CD4-positive, alpha-beta memory T cell (primary cell): Measurements from ENCODE around the gene SERPINA3. TPM values are rescaled to one million over a fixed set of nuclear protein-coding genes. Genes with fewer than 3 reads are reported as not detected.

Experiments
- CTCF ChIA-PET: fragments of 350-600 bp; sonication (Branson Sonifier 250); formaldehyde crosslinking; loops from one replicate; lab custom pipeline; 2021; ENCODE audit warnings: inconsistent platforms; ENCODE audit not compliant: partially characterized antibody; lab: Charles Lee
- POLR2A ChIA-PET: fragments of 350-600 bp; sonication (Branson Sonifier 250); formaldehyde crosslinking; loops from one replicate; lab custom pipeline; 2021; ENCODE audit not compliant: partially characterized antibody; lab: Charles Lee
- DNase-seq, 5 donors: peaks; one replicate each; pipeline versions ENCODE4 v3.0.0 to v3.0.0-alpha.2; 2020 to 2022; ENCODE audit warnings: mixed read lengths in 1 of 5
- H3K27ac ChIP-seq: one replicate; pipeline ENCODE4 v1.7.0; 2013; ENCODE audit warnings: low read depth, low read length
- H3K27me3 ChIP-seq: 2 replicates; pipeline ENCODE4 v1.7.0; 2013; ENCODE audit warnings: mild to moderate bottlenecking, low read length, moderate library complexity; ENCODE audit not compliant: insufficient read depth
- H3K36me3 ChIP-seq: 2 replicates; pipeline ENCODE4 v1.7.0; 2013; ENCODE audit warnings: mild to moderate bottlenecking, low read length, moderate library complexity; ENCODE audit not compliant: insufficient read depth
- H3K4me1 ChIP-seq: 2 replicates; pipeline ENCODE4 v1.7.0; 2013; ENCODE audit warnings: mild to moderate bottlenecking, low read length, moderate library complexity; ENCODE audit not compliant: insufficient read depth
- H3K4me3 ChIP-seq, 2 donors: one replicate each; pipeline ENCODE4 v1.7.0; 2013; ENCODE audit warnings: low read length in 2 of 2, mild to moderate bottlenecking in 1 of 2
- H3K9me3 ChIP-seq, 2 donors: one replicate each; pipeline ENCODE4 v1.7.0; 2013; ENCODE audit warnings: low read length in 2 of 2, control low read depth in 1 of 2; ENCODE audit not compliant: control insufficient read depth in 1 of 2
- H3K27ac Mint-ChIP-seq, 7 donors: one replicate each; pipeline ENCODE4 v1.8.0; 2020 to 2021; ENCODE audit warnings: mixed read lengths in 7 of 7, mild to moderate bottlenecking in 6 of 7, inconsistent platforms in 3 of 7, moderate library complexity in 3 of 7
- H3K27me3 Mint-ChIP-seq, 2 donors: one replicate each; pipeline ENCODE4 v1.8.0; 2020 to 2021; ENCODE audit warnings: mixed read lengths in 2 of 2
- H3K36me3 Mint-ChIP-seq, 2 donors: one replicate each; pipeline ENCODE4 v1.8.0; 2020 to 2021; ENCODE audit warnings: mixed read lengths in 2 of 2, inconsistent platforms in 1 of 2, mild to moderate bottlenecking in 1 of 2
- H3K4me1 Mint-ChIP-seq, 4 donors: one replicate each; pipeline ENCODE4 v1.8.0; 2020 to 2021; ENCODE audit warnings: mixed read lengths in 4 of 4, mild to moderate bottlenecking in 1 of 4
- H3K4me3 Mint-ChIP-seq, 8 donors: one replicate each; pipeline ENCODE4 v1.8.0; 2020 to 2021; ENCODE audit warnings: mixed read lengths in 8 of 8, mild to moderate bottlenecking in 7 of 8, moderate library complexity in 6 of 8, inconsistent platforms in 3 of 8
- H3K9me3 Mint-ChIP-seq, 8 donors: one replicate each; pipeline ENCODE4 v1.8.0; 2020 to 2021; ENCODE audit warnings: mixed read lengths in 8 of 8, mild to moderate bottlenecking in 5 of 8, inconsistent platforms in 3 of 8, moderate library complexity in 1 of 8
- intact Hi-C: fragments of 100-400 bp; cut with micrococcal nuclease; formaldehyde crosslinking; loops from one replicate; pipeline ENCODE4 v1.15.1; 2023
- polyA plus RNA-seq, 2 donors: library from polyadenylated mRNA; unstranded; fragments of 300-500 nt; fragmentation: Illumina TruSeq; gene quantifications; one replicate each; pipeline ENCODE4 v1.2.3, GENCODE V29; 2021
- total RNA-seq, 2 experiments: library from RNA; stranded (reverse); gene quantifications; one replicate each; pipeline ENCODE4 v1.2.3, GENCODE V29; 2021

The SERPINA3 gene
- total and polyA plus RNA-seq, 4 experiments from 2014 or later: not detected

DNA sequence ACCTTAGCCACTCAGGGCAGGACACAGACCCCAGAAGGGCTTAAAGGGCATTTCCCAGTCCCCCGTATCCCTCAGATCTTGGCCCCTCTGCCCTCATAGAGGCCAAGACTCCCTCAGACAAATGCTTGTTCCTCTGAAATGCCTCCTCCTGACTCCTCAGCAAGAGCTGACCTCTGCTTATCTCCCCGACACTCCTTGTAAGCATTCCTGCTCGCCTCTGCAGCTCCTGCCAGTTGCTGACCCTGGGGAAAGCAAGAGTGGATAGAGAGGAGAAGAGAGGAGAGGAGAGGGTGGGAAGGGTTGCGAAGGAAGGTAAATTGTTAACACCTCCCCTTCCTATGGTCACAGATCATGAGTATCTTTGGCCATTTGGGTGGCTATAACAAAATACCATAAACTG lies 23.9 kb upstream of the SERPINA3 start:
- intact Hi-C loops: no loop called here
- Mint-ChIP-seq H3K27ac (no peak overlapping the region), H3K4me1 (peaks cover 0 to 1% (median 0%) of the 10 kb centered on the region in 4 donors), H3K27me3 (peaks cover 2 to 5% of the 10 kb centered on the region in 2 donors), H3K36me3 (no peaks in the 10 kb centered on the region), H3K4me3 (no peak overlapping the region), H3K9me3 (peaks cover 0 to 1% (median 0%) of the 10 kb centered on the region in 8 donors)
- H3K4me1 ChIP-seq: no peaks in the 10 kb centered on the region
- H3K27ac ChIP-seq: no peak overlapping the region
- no peak overlapping the region for H3K4me3 ChIP-seq
- no peaks in the 10 kb centered on the region for H3K27me3 ChIP-seq
- no peaks in the 10 kb centered on the region for H3K9me3 ChIP-seq
- H3K36me3 ChIP-seq: no peaks in the 10 kb centered on the region
- DNase-seq: no peak
- ChIA-PET POLR2A (no interaction called here), CTCF (no interaction called here)

DNA sequence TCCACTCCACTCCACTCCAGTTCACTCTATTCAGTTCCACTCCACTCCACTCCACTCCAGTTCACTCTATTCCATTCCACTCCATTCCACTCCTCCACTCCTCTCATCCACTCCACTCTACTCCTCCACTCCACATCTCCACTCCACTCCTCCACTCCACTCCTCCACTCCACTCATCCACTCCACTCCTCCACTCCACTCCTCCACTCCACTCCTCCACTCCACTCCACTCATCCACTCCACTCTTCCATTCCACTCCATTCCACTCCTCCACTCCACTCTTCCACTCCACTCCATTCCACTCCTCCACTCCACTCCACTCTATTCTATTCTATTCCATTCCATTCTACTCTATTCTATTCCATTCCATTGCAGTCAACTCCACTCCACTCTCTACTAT lies 21.1 kb upstream of the SERPINA3 start:
- DNase-seq: no peak
- Mint-ChIP-seq H3K4me3 (no peak overlapping the region), H3K27me3 (peaks cover 5% of the 10 kb centered on the region in 2 donors), H3K9me3 (peaks cover 0 to 1% (median 0%) of the 10 kb centered on the region in 8 donors), H3K27ac (no peak overlapping the region), H3K36me3 (no peaks in the 10 kb centered on the region), H3K4me1 (peaks cover 0 to 1% (median 0%) of the 10 kb centered on the region in 4 donors)
- CTCF ChIA-PET: no interaction called here
- POLR2A ChIA-PET: no interaction called here
- Histone ChIP-seq H3K36me3 (no peaks in the 10 kb centered on the region), H3K4me1 (no peaks in the 10 kb centered on the region), H3K9me3 (no peaks in the 10 kb centered on the region), H3K4me3 (no peak overlapping the region), H3K27me3 (no peaks in the 10 kb centered on the region), H3K27ac (no peak overlapping the region)
- intact Hi-C loops: no loop called here

DNA sequence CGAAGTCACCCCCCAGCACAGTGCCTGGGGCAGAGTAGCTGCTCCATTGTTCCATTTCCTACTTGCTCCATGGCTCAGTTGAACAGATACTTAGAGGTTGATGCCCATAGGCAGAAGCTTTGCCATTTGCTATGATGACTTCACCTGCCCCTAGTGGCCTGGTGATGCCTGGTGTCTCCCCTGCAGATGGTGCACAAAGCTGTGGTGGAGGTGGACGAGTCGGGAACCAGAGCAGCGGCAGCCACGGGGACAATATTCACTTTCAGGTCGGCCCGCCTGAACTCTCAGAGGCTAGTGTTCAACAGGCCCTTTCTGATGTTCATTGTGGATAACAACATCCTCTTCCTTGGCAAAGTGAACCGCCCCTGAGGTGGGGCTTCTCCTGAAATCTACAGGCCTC lies 20.3 kb upstream of the SERPINA3 start:
- H3K27me3 ChIP-seq: no peaks in the 10 kb centered on the region
- H3K9me3 Mint-ChIP-seq: peaks cover 0 to 1% (median 0%) of the 10 kb centered on the region in 8 donors

DNA sequence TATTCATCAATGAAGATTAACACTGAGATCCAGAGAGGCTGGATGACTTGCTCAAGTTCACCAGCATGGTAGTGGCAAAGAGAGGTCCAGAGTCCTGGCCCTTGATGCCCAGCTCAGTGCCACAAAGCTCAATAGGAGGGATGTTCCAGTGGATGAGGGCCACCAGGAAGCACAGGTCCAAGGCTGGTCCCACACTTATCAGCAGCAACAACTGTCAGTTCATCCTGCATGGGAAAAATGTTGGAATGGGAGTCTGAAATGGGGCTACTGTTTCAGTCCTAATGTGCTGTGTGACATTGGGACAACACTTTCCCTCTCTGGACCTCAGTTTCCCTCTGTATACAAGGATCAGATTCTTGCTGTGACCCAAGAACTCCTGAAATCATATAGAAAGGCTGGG lies 19.7 kb upstream of the SERPINA3 start:
- H3K36me3 Mint-ChIP-seq: no peaks in the 10 kb centered on the region
- Histone ChIP-seq H3K27me3 (no peaks in the 10 kb centered on the region), H3K27ac (no peak overlapping the region), H3K4me1 (no peaks in the 10 kb centered on the region), H3K4me3 (no peak overlapping the region), H3K36me3 (no peaks in the 10 kb centered on the region), H3K9me3 (no peaks in the 10 kb centered on the region)
- no peak overlapping the region for H3K27ac Mint-ChIP-seq
- DNase-seq: no peak
- no peak overlapping the region for H3K4me3 Mint-ChIP-seq
- CTCF ChIA-PET: no interaction called here
- peaks cover 0 to 1% (median 0%) of the 10 kb centered on the region in 8 donors for H3K9me3 Mint-ChIP-seq
- POLR2A ChIA-PET: no interaction called here
- intact Hi-C loops: no loop called here
- peaks cover 3 to 5% of the 10 kb centered on the region in 2 donors for H3K27me3 Mint-ChIP-seq
- H3K4me1 Mint-ChIP-seq: peaks cover 0 to 1% (median 0%) of the 10 kb centered on the region in 4 donors

More for the DNA sequence above, 20.3 kb upstream of the SERPINA3 start:
- H3K36me3 Mint-ChIP-seq: no peaks in the 10 kb centered on the region
- H3K36me3 ChIP-seq: no peaks in the 10 kb centered on the region
- H3K9me3 ChIP-seq: no peaks in the 10 kb centered on the region
- peaks cover 0 to 1% (median 0%) of the 10 kb centered on the region in 4 donors for H3K4me1 Mint-ChIP-seq
- peaks cover 5% of the 10 kb centered on the region in 2 donors for H3K27me3 Mint-ChIP-seq
- ChIA-PET CTCF (no interaction called here), POLR2A (no interaction called here)
- intact Hi-C loops: no loop called here
- H3K4me3 Mint-ChIP-seq: no peak overlapping the region
- no peak overlapping the region for H3K4me3 ChIP-seq
- H3K4me1 ChIP-seq: no peaks in the 10 kb centered on the region
- no peak overlapping the region for H3K27ac ChIP-seq
- no peak for DNase-seq
- no peak overlapping the region for H3K27ac Mint-ChIP-seq

DNA sequence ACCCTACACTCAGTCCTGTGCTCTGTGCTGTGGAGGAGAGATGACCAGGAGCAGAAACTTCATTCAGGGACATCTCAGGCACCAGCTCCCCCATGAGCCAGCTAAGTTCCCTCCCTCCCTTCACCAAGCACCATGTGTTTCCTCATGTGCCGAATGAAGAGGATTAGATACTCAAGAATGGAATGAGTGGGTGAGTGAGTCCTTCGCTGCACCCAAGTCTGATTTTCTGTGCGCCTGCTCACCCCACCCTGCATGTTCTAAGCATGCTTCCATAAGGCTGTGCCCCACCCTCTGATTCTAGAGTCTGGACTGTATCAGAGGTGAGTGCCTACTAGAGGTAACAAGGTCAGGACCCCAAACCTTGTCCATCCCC lies 18.8 kb upstream of the SERPINA3 start:
- Histone ChIP-seq H3K9me3 (no peaks in the 10 kb centered on the region), H3K27ac (no peak overlapping the region), H3K27me3 (no peaks in the 10 kb centered on the region), H3K36me3 (no peaks in the 10 kb centered on the region), H3K4me1 (no peaks in the 10 kb centered on the region), H3K4me3 (no peak overlapping the region)
- intact Hi-C loops: no loop called here
- POLR2A ChIA-PET: no interaction called here
- Mint-ChIP-seq H3K27me3 (peaks cover 3 to 5% of the 10 kb centered on the region in 2 donors), H3K4me1 (peaks cover 0 to 1% (median 0%) of the 10 kb centered on the region in 4 donors), H3K4me3 (no peak overlapping the region), H3K36me3 (no peaks in the 10 kb centered on the region), H3K9me3 (peaks cover 0 to 1% (median 0%) of the 10 kb centered on the region in 8 donors), H3K27ac (no peak overlapping the region)
- CTCF ChIA-PET: no interaction called here
- no peak for DNase-seq

DNA sequence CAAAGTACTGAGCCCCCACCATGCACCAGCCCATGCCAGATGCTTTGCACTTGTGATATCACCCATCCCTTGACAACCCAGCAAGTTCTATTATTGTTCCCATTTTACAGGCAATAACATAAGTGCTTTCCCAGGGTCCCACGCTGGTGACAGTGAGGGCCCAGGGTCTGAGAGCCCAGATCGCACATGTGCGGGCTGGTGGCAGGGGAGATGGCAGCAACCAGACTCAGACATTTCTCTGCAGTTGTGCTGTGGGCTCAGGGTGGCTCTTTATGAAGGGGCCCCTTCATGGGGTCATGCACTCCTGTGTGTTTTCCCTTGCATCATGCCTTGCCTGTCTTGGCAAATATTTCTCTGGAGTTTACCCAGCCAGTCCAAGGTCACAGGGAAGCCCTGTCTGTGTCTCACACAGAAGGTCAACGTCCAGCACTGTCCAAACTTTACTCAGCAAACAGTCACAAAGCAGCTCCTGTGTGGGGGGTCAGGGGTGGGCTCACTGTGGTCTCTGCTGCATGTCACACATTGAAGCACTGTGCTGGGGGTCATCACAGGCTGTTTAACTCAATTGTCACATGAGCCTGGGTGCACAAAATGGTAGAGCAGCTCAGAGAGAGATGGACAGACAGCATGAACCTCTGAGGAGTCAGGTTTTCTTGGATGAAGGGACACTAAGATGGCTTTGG lies 18.3 kb upstream of the SERPINA3 start:
- no peaks in the 10 kb centered on the region for H3K4me1 ChIP-seq

DNA sequence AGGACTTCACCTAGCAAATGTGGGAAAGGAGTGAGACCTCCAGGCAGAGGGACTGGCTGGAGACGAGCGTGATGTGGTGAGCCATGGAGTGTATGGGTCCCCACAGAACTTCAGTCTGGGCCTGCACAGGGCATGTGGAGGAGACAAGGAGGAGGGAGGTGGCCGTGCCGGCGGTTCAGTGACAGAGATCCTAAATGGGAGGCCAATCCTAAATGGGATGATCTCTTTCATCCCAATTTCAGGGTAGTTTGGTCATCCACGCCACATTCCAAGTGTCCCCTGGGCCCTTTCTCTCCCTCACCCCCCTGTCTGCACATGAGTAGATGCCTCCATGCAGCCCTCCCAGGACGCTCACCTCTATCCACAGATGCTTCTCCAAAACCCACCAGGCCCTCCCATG lies 17.8 kb upstream of the SERPINA3 start:
- CTCF ChIA-PET: no interaction called here
- Mint-ChIP-seq H3K4me1 (peaks cover 0 to 1% (median 0%) of the 10 kb centered on the region in 4 donors), H3K27ac (no peak overlapping the region), H3K27me3 (peaks cover 0 to 5% of the 10 kb centered on the region in 2 donors), H3K4me3 (no peak overlapping the region), H3K9me3 (peaks cover 0 to 1% (median 0%) of the 10 kb centered on the region in 8 donors), H3K36me3 (no peaks in the 10 kb centered on the region)
- no peaks in the 10 kb centered on the region for H3K9me3 ChIP-seq
- H3K27ac ChIP-seq: no peak overlapping the region
- H3K4me3 ChIP-seq: no peak overlapping the region
- H3K4me1 ChIP-seq: no peaks in the 10 kb centered on the region
- no peaks in the 10 kb centered on the region for H3K27me3 ChIP-seq
- intact Hi-C loops: no loop called here
- no peaks in the 10 kb centered on the region for H3K36me3 ChIP-seq
- POLR2A ChIA-PET: no interaction called here
- no peak for DNase-seq

More for the DNA sequence above, 18.3 kb upstream of the SERPINA3 start:
- Histone ChIP-seq H3K9me3 (no peaks in the 10 kb centered on the region), H3K27ac (no peak overlapping the region), H3K36me3 (no peaks in the 10 kb centered on the region), H3K4me3 (no peak overlapping the region), H3K27me3 (no peaks in the 10 kb centered on the region)
- Mint-ChIP-seq H3K36me3 (no peaks in the 10 kb centered on the region), H3K4me3 (no peak overlapping the region), H3K9me3 (peaks cover 0 to 1% (median 0%) of the 10 kb centered on the region in 8 donors), H3K27ac (no peak overlapping the region), H3K4me1 (peaks cover 0 to 1% (median 0%) of the 10 kb centered on the region in 4 donors), H3K27me3 (peaks cover 0 to 5% of the 10 kb centered on the region in 2 donors)
- POLR2A ChIA-PET: no interaction called here
- no peak for DNase-seq
- CTCF ChIA-PET: no interaction called here
- intact Hi-C loops: no loop called here
